ENCODE measurements around the gene EIF5AL1. TPM values are rescaled to one million over a fixed set of nuclear protein-coding genes. Genes with fewer than 3 reads are reported as not detected.

EIF5AL1 gene
- total and polyA plus RNA-seq, 9 of the 15 experiments (the other 6 are each of a cell fraction or from before 2014, with no cell fraction given), result 0.03 to 3.4 (median 0.53) TPM; not detected in 1

DNA sequence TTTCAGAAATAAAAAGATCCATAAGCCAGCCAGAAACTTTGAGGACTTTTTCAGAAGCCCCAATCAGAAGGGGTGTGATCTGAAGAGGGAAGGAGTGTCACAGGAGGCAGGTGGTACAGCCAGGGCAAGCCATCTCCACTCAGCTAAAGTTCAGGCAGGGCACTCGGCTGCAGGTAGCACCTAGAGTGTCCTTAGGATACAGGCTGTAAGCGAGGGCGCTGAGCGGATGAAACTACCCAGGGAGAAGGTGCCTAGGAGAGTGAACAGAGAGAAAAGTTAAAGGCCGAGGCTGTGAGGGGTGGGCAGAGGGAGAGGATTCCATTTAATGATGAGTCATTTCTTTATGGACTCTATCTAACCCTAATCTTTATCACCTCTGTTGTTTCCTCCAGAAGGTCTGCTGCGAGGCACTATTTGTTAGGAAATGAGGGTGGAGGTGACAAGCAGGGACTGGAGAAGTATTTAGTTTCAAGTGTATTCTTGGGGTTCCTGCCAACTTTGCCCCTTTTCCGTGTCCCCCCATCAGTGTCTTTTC, 37.1 kb upstream of the EIF5AL1 start (continued):
- TF ChIP-seq ATF3 (IDR thresholded peaks at IDR 0.05) (peak; percentile 80), ATF3 (CRISPR knock-in tag; conservative IDR thresholded peaks at IDR 0.05) (no peak), FOSL1 (tag; conservative IDR thresholded peaks at IDR 0.05) (peak; percentile 34; the same call in 1 of the 2 replicates), RB1 (IDR thresholded peaks at IDR 0.05; ENCODE audit: low read depth) (no peak), JUND (IDR thresholded peaks at IDR 0.05; ENCODE audit: borderline replicate concordance, low read depth, low read length) (peak; percentile 76), JUND (tag; IDR thresholded peaks at IDR 0.05; ENCODE audit: borderline replicate concordance, low read depth, low read length) (peak; percentile 66; the same call in 2 of the 3 replicates), ZNF512 (tag; IDR thresholded peaks at IDR 0.05) (no peak), PRPF4 (IDR thresholded peaks at IDR 0.05; ENCODE audit: insufficient read depth, low read depth, low read length, poor library complexity, severe bottlenecking) (no peak), MAFK (IDR thresholded peaks at IDR 0.05; ENCODE audit: low read length) (peak; percentile 58; the same call in 1 of the 2 replicates), RBM39 (optimal IDR thresholded peaks at IDR 0.05; ENCODE audit: low read depth, low read length) (no peak), NFYB (IDR thresholded peaks at IDR 0.05; ENCODE audit: extremely low read depth, insufficient read length) (no peak), DPF2 (IDR thresholded peaks at IDR 0.05) (0 out of 2 replicates have a peak, but pooled peaks have one; percentile 39), TBL1XR1 (IDR thresholded peaks at IDR 0.05; ENCODE audit: low read length in 2 of 2) (no peak), RFX7 (CRISPR knock-in tag; IDR thresholded peaks at IDR 0.05) (no peak), SRSF9 (IDR thresholded peaks at IDR 0.05; ENCODE audit: borderline replicate concordance, low read depth, low read length) (no peak), MEF2D (tag; conservative IDR thresholded peaks at IDR 0.05; ENCODE audit: low read depth) (no peak), HDGF (IDR thresholded peaks at IDR 0.05) (no peak), ZNF668 (CRISPR knock-in tag; IDR thresholded peaks at IDR 0.05) (no peak), PCBP2 (IDR thresholded peaks at IDR 0.05; ENCODE audit: low read depth, low read length, poor library complexity, severe bottlenecking) (no peak), MXI1 (IDR thresholded peaks at IDR 0.05; ENCODE audit: low read depth, low read length) (no peak), ETS2 (tag; IDR thresholded peaks at IDR 0.05; ENCODE audit: borderline replicate concordance, poor library complexity, severe bottlenecking) (no peak), MTA3 (IDR thresholded peaks at IDR 0.05; ENCODE audit: borderline replicate concordance) (no peak)
- TF ChIP-seq, protein P1, sequence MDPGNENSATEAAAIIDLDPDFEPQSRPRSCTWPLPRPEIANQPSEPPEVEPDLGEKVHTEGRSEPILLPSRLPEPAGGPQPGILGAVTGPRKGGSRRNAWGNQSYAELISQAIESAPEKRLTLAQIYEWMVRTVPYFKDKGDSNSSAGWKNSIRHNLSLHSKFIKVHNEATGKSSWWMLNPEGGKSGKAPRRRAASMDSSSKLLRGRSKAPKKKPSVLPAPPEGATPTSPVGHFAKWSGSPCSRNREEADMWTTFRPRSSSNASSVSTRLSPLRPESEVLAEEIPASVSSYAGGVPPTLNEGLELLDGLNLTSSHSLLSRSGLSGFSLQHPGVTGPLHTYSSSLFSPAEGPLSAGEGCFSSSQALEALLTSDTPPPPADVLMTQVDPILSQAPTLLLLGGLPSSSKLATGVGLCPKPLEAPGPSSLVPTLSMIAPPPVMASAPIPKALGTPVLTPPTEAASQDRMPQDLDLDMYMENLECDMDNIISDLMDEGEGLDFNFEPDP (CRISPR knock-in tag; IDR thresholded peaks at IDR 0.05), result no peak
- TF ChIP-seq, protein P2, sequence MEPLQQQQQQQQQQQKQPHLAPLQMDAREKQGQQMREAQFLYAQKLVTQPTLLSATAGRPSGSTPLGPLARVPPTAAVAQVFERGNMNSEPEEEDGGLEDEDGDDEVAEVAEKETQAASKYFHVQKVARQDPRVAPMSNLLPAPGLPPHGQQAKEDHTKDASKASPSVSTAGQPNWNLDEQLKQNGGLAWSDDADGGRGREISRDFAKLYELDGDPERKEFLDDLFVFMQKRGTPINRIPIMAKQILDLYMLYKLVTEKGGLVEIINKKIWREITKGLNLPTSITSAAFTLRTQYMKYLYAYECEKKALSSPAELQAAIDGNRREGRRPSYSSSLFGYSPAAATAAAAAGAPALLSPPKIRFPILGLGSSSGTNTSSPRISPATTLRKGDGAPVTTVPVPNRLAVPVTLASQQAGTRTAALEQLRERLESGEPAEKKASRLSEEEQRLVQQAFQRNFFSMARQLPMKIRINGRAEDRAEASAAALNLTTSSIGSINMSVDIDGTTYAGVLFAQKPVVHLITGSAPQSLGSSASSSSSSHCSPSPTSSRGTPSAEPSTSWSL (CRISPR knock-in tag; IDR thresholded peaks at IDR 0.05; ENCODE audit: borderline replicate concordance), result no peak
